Suprapubic skin (tissue), 4 donors: Measurements from ENCODE around the gene ERN1. TPM values are rescaled to one million over a fixed set of nuclear protein-coding genes. Genes with fewer than 3 reads are reported as not detected.
A peak's percentile ranks its signal among the peaks of the same experiment; 100 is the strongest.

Experiments
- DNase-seq, 2 donors: peaks; one replicate each; pipeline ENCODE4 v3.0.0-alpha.2; 2019; ENCODE audit warnings: low spot score in 2 of 2
- H3K27ac ChIP-seq: fragments of 200-600 bp; sonication (generic); one replicate; pipeline ENCODE4 v1.5.1; 2019
- H3K27me3 ChIP-seq: fragments of 200-600 bp; sonication (generic); one replicate; pipeline ENCODE4 v1.5.1; 2019
- H3K36me3 ChIP-seq: fragments of 200-600 bp; sonication (generic); one replicate; pipeline ENCODE4 v1.5.1; 2019
- H3K4me1 ChIP-seq: fragments of 200-600 bp; sonication (generic); one replicate; pipeline ENCODE4 v1.5.1; 2019
- H3K4me3 ChIP-seq: fragments of 200-600 bp; sonication (generic); one replicate; pipeline ENCODE4 v1.5.1; 2019; ENCODE audit warnings: mild to moderate bottlenecking
- H3K9me3 ChIP-seq: fragments of 200-600 bp; sonication (generic); one replicate; pipeline ENCODE4 v1.5.1; 2019
- EP300 ChIP-seq: sonication (generic); formaldehyde crosslinking; IDR thresholded peaks from one replicate; pipeline ENCODE4 v1.6.1; 2017; ENCODE audit warnings: antibody characterized with exemption
- POLR2A ChIP-seq, 2 donors: fragments of 450-650 bp; IDR thresholded peaks; one replicate each; pipeline ENCODE4 v1.6.1; 2017; ENCODE audit warnings: antibody characterized with exemption in 2 of 2, mild to moderate bottlenecking in 2 of 2, moderate library complexity in 2 of 2
- POLR2AphosphoS5 ChIP-seq, 3 donors: sonication (generic); formaldehyde crosslinking; IDR thresholded peaks; one replicate each; pipeline ENCODE4 v1.6.1; 2017; ENCODE audit warnings: antibody characterized with exemption in 3 of 3
- WGBS: methylation state at CpG from one replicate; pipeline ENCODE4 v1.1.5; 2018; 5-methylcytosine and 5-hydroxymethylcytosine counted together
- total RNA-seq, 4 donors: library from RNA; depleted of rRNA; stranded (reverse); fragments of >200 nt; gene quantifications; one replicate each; pipeline ENCODE4 v1.1.0, GENCODE V29; 2016
- TF ChIP-seq, protein P1 (sequence below), 2 donors: fragments of 200-600 bp in 1 of 2; fragments of 450-650 bp in 1 of 2; sonication (generic) in 1 of 2; IDR thresholded peaks; one replicate each; pipeline ENCODE4 v1.5.1; 2016 to 2019; ENCODE audit warnings: antibody characterized with exemption in 2 of 2, mild to moderate bottlenecking in 1 of 2, moderate library complexity in 1 of 2

The ERN1 gene
- total RNA-seq, 4 donors from 2014 or later = 21.2 to 41.1 (median 35.1) TPM

DNA sequence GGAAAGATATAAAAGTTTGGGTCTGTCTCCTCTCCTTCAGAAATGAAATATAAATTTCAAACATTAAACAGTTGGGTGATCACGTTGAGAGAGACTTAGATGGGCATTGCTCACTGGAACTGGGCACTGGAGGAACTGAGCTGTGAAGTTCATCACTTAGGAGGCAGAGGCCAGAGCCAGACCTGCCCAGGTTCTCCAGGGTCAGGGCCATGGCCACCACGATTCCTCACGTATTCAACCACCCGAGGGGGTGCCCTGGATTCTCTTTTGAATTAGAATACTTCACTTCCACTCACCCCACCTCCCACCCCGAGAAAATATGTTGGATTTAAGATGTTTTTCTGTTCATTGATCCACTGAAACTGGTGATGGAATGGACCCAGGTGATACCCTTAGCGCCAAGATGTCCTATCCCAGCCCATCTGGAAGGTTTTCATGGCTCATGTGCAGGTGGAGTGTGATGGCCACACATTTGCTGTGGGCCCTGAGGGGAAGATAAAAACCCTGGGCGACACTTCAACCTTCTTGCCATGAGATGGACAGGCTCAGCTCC, 125.7 kb downstream of the ERN1 start:
- Histone ChIP-seq H3K4me1 (peaks cover 25% of the 10 kb centered on the region), H3K36me3 (no peaks in the 10 kb centered on the region), H3K9me3 (no peaks in the 10 kb centered on the region), H3K27ac (no peak overlapping the region), H3K27me3 (peaks cover 7% of the 10 kb centered on the region), H3K4me3 (no peak overlapping the region)
- WGBS = 88% methylated on average over 7 of the region's 7 CpGs
- TF ChIP-seq, protein P1, sequence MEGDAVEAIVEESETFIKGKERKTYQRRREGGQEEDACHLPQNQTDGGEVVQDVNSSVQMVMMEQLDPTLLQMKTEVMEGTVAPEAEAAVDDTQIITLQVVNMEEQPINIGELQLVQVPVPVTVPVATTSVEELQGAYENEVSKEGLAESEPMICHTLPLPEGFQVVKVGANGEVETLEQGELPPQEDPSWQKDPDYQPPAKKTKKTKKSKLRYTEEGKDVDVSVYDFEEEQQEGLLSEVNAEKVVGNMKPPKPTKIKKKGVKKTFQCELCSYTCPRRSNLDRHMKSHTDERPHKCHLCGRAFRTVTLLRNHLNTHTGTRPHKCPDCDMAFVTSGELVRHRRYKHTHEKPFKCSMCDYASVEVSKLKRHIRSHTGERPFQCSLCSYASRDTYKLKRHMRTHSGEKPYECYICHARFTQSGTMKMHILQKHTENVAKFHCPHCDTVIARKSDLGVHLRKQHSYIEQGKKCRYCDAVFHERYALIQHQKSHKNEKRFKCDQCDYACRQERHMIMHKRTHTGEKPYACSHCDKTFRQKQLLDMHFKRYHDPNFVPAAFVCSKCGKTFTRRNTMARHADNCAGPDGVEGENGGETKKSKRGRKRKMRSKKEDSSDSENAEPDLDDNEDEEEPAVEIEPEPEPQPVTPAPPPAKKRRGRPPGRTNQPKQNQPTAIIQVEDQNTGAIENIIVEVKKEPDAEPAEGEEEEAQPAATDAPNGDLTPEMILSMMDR (IDR thresholded peaks at IDR 0.05) = no peak
- TF ChIP-seq EP300 = no peak
- no peak for TF ChIP-seq POLR2A (IDR thresholded peaks at IDR 0.05)
- no peak for TF ChIP-seq POLR2AphosphoS5 (IDR thresholded peaks at IDR 0.05)
- DNase-seq = peak; percentile 38 to 69

DNA sequence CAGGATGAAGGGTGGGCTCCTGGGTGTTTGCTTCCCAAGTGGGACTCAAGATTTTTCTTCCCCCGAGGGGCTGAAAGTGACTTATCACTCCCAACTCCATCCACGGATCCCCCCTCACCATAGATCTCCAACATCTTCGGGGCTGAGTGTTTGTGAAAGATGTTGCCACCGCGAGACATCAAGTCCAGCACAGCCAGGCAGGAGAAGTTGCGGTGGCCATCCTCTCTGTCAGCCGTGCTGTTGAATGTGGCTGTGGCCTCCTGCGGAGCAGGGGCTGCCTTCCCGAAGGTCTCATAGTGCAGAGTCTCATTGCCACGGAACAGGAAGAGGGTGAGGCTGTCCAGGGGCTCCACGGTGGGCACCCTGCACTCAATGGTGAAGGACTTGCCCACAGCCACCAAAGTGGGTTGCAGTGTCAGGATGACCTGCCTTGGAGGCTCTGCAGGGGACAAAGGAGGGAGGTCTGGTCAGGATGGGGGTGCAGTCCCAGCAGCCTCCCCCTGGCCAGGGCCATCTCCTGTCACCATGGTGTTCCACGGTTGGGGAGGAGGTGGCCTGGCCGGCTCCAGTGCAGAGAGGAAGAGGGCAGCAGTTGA, 126.3 kb downstream of the ERN1 start:
- Histone ChIP-seq H3K9me3 (no peaks in the 10 kb centered on the region), H3K4me3 (no peak overlapping the region), H3K27ac (no peak overlapping the region), H3K27me3 (peaks cover 14% of the 10 kb centered on the region), H3K36me3 (no peaks in the 10 kb centered on the region), H3K4me1 (peaks cover 25% of the 10 kb centered on the region)
- TF ChIP-seq EP300 = no peak
- no peak for TF ChIP-seq POLR2AphosphoS5 (IDR thresholded peaks at IDR 0.05)
- TF ChIP-seq, protein P1 (IDR thresholded peaks at IDR 0.05) = no peak
- no peak for TF ChIP-seq POLR2A (IDR thresholded peaks at IDR 0.05)
- DNase-seq = peak; percentile 45 to 64
- 89% methylated on average over 8 of the region's 13 CpGs for WGBS

DNA sequence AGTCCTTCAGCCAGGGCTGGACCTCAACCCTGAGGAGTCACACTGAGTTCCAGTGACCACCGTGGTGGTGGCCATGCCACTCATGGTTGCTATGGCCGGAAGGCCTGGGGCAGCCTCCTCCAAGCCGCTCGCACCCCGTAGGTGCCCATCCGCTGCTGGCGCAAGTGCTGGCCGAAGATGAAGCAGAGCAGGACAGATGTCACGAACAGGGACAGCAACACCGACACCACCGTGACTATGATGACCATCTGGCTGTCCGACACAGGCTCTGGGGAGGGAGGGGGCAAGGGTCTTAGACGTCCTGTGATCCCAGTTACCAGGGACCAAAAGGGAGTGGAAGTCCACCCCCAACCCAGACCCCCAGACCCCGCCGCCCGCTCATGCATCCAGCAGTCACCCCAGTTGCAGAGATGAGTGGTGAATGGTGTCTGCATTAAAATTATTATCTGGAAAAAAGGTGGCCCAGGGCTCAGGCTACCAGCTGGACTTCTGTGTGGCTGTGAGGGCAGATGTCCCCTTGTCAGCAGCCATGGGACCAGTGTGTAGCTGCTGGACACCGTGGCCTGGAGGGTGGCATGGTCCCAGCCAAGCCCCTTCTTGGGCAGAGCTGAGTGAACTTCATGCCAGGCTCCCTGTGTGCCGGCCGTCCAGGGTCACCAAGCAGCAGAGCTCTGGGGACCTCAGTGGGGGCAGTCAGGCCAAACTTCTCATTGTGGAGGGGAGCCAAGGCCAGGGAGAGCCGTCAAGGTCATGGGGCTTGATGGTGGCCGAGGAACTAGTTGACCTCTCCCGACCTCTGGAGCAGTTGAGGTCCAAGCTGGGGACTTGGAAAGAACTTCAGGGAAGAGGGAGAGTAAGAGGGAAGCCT, 127.1 kb downstream of the ERN1 start:
- Histone ChIP-seq H3K36me3 (no peaks in the 10 kb centered on the region), H3K27me3 (peaks cover 21% of the 10 kb centered on the region), H3K4me3 (no peak overlapping the region), H3K9me3 (no peaks in the 10 kb centered on the region), H3K27ac (no peak overlapping the region), H3K4me1 (peaks cover 25% of the 10 kb centered on the region)
- 90% methylated on average over 17 of the region's 22 CpGs for WGBS
- DNase-seq = peak; percentile 55 to 72
- TF ChIP-seq POLR2A (IDR thresholded peaks at IDR 0.05) (no peak), POLR2AphosphoS5 (IDR thresholded peaks at IDR 0.05) (no peak), EP300 (no peak)
- TF ChIP-seq, protein P1 (IDR thresholded peaks at IDR 0.05) = no peak

DNA sequence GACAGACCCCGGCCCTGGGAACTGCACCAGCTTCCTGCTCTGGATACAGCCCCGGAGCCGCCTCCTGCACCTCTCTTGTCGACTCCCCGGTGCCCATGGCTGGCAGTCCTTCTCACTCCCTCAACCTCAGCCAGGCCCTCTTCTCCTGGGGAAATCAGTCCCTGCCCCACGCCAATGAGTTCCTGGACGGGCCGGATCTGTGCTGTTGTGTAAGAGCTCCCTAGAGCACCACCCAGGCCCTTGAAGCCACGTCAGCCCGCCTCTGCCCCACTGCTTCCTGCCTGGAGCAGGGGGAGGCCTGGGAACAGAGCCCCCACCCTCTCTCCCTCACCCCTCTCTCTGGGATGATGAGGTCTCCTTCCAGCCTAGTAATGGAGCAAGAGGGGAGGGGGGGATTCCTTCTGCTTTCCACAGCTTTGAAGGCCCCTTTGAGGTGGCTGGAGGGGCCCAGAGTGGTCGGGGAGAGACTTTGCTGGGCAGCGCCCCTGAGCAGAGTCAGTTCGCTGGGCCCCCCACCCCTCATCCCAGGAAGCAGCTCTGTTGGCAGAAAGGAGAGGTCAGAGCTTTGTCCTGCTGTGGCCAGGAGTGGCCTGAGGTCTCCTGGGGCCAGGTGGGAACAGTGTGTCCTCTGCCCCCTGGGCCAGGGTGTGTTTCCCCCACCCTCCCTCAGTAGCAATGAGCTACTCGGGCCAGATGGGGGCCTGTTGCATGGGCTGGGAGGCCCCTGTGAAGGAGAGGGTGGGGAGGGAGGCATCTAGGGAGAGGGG, 128.0 kb downstream of the ERN1 start:
- 74% methylated on average over 12 of the region's 14 CpGs for WGBS
- Histone ChIP-seq H3K4me3 (no peak overlapping the region), H3K27ac (peak overlapping the region; percentile 24)

More for the DNA sequence above, 128.0 kb downstream of the ERN1 start:
- Histone ChIP-seq H3K36me3 (no peaks in the 10 kb centered on the region), H3K27me3 (peaks cover 26% of the 10 kb centered on the region), H3K4me1 (peaks cover 21% of the 10 kb centered on the region), H3K9me3 (no peaks in the 10 kb centered on the region)
- TF ChIP-seq, protein P1 (IDR thresholded peaks at IDR 0.05) = no peak
- TF ChIP-seq POLR2A (IDR thresholded peaks at IDR 0.05) = no peak
- no peak for TF ChIP-seq EP300
- TF ChIP-seq POLR2AphosphoS5 (IDR thresholded peaks at IDR 0.05) = no peak
- peak; percentile 85 to 86 for DNase-seq
